Measurements from ENCODE around the gene TMEM182. TPM values are rescaled to one million over a fixed set of nuclear protein-coding genes. Genes with fewer than 3 reads are reported as not detected.

The TMEM182 gene
- total RNA-seq, 4 donors from 2014 or later, result 0.49 to 2.6 (median 0.75) TPM

GRCh38 chr2:102726128-102727087, 35.4 kb upstream of the TMEM182 start:
- TF ChIP-seq EP300 (IDR thresholded peaks at IDR 0.05) (no peak), CTCF (IDR thresholded peaks at IDR 0.05) (no peak), POLR2A (IDR thresholded peaks at IDR 0.05) (no peak), POLR2AphosphoS5 (IDR thresholded peaks at IDR 0.05) (no peak)
- Histone ChIP-seq H3K4me3 (no peak overlapping the region), H3K4me1 (no peaks in the 10 kb centered on the region), H3K27me3 (no peaks in the 10 kb centered on the region), H3K9me3 (no peaks in the 10 kb centered on the region), H3K27ac (no peak overlapping the region), H3K36me3 (peaks cover 66% of the 10 kb centered on the region)
- WGBS, result 85% methylated on average over 15 of the region's 15 CpGs
- DNase-seq (ENCODE audit: low spot score in 2 of 2), result no peak

DNA sequence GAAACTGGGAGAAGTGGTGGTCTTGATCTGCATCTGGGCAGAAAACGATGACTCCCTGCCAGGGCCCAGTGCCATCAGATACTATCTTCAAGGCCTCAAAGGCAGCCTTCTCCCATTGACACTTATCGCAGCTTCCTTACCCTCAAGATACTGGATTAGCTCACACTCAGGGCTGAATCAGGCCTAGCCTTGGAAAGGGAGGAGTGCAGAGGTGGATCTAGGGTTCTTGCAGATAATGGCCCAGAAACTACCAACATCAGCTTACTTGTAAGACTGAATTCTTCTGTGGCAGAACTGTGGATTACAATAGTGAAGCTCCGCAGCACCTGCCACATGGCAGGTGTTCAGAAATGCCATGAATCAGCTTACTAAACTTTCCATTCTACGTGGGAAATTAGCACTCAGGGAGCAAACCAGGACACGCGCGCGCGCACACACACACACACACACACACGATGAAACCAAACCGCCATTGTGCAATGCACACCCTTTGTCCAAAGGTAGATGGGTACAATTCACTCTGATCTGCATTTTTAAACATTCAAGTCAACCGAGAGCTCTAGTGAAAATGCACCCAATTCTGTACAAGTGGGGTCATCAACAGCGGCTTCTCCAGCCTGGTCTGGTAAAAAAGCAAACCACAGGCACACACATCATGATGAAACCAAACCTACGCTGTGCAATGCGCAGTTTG, 26.3 kb upstream of the TMEM182 start:
- peak overlapping the region; percentile 94 for H3K4me3 ChIP-seq
- WGBS, result 54% methylated on average over 13 of the region's 15 CpGs
- H3K4me1 ChIP-seq, result peaks cover 16% of the 10 kb centered on the region
- H3K27ac ChIP-seq, result peak overlapping the region; percentile 82
- TF ChIP-seq POLR2AphosphoS5 (IDR thresholded peaks at IDR 0.05), result no peak
- TF ChIP-seq EP300 (IDR thresholded peaks at IDR 0.05), result no peak
- TF ChIP-seq POLR2A (IDR thresholded peaks at IDR 0.05), result no peak
- TF ChIP-seq CTCF (IDR thresholded peaks at IDR 0.05), result no peak
- peaks cover 6% of the 10 kb centered on the region for H3K36me3 ChIP-seq
- no peaks in the 10 kb centered on the region for H3K9me3 ChIP-seq
- H3K27me3 ChIP-seq, result no peaks in the 10 kb centered on the region
- DNase-seq (ENCODE audit: low spot score in 2 of 2), result no peak

- 26% methylated on average over 6 of the region's 6 CpGs for WGBS
- H3K9me3 ChIP-seq, result no peaks in the 10 kb centered on the region
- peaks cover 3% of the 10 kb centered on the region for H3K36me3 ChIP-seq
- DNase-seq (ENCODE audit: low spot score in 2 of 2), result no peak
- peaks cover 16% of the 10 kb centered on the region for H3K4me1 ChIP-seq
- TF ChIP-seq POLR2A (IDR thresholded peaks at IDR 0.05), result no peak
- TF ChIP-seq CTCF (IDR thresholded peaks at IDR 0.05), result no peak
- TF ChIP-seq EP300 (IDR thresholded peaks at IDR 0.05), result no peak
- no peak for TF ChIP-seq POLR2AphosphoS5 (IDR thresholded peaks at IDR 0.05)
- no peaks in the 10 kb centered on the region for H3K27me3 ChIP-seq
- H3K4me3 ChIP-seq, result peak overlapping the region; percentile 94
- peak overlapping the region; percentile 82 for H3K27ac ChIP-seq
Measured at GRCh38 chr2:102736110-102736409, 25.8 kb upstream of the TMEM182 start.

- 0% methylated on average over 14 of the region's 52 CpGs for WGBS
- TF ChIP-seq POLR2A (IDR thresholded peaks at IDR 0.05) (peak in 1 of 2 donors; percentile 47), CTCF (IDR thresholded peaks at IDR 0.05) (no peak), POLR2AphosphoS5 (IDR thresholded peaks at IDR 0.05) (no peak), EP300 (IDR thresholded peaks at IDR 0.05) (no peak)
- H3K27me3 ChIP-seq, result no peaks in the 10 kb centered on the region
- H3K27ac ChIP-seq, result peak overlapping the region; percentile 82
- peaks cover 1% of the 10 kb centered on the region for H3K36me3 ChIP-seq
- DNase-seq (ENCODE audit: low spot score in 2 of 2), result peak; percentile 78 to 91
- H3K4me3 ChIP-seq, result peak overlapping the region; percentile 94
- peaks cover 16% of the 10 kb centered on the region for H3K4me1 ChIP-seq
- no peaks in the 10 kb centered on the region for H3K9me3 ChIP-seq
Measured at GRCh38 chr2:102736410-102737409, 25.1 kb upstream of the TMEM182 start.

Data from suprapubic skin (tissue), 4 donors.